Prostate gland (tissue), 2 donors: ENCODE results near the gene CCDC80. TPM values are rescaled to one million over a fixed set of nuclear protein-coding genes. Genes with fewer than 3 reads are reported as not detected.

Experiments
- DNase-seq: peaks from one replicate; pipeline ENCODE4 v3.0.0-alpha.2; 2019; ENCODE audit warnings: low spot score
- H3K27ac ChIP-seq, 2 donors: fragments of 200-600 bp; sonication (generic); 2 replicates each; pipeline ENCODE4 v1.5.1; 2017 to 2019
- H3K27me3 ChIP-seq: fragments of 200-600 bp; sonication (generic); replicated peaks from 2 replicates; pipeline ENCODE4 v1.5.1; 2019; ENCODE audit not compliant: insufficient read depth
- H3K36me3 ChIP-seq, 2 donors: fragments of 200-600 bp; sonication (generic); 1 replicate in 1 of 2; 2 replicates in 1 of 2; pipeline versions ENCODE4 v1.5.1 to v1.8.1; 2017 to 2019
- H3K4me1 ChIP-seq: fragments of 200-600 bp; sonication (generic); replicated peaks from 2 replicates; pipeline ENCODE4 v1.5.1; 2019
- H3K4me3 ChIP-seq, 2 donors: fragments of 200-600 bp; sonication (generic); 2 replicates each; pipeline ENCODE4 v1.5.1; 2017 to 2019
- H3K9me3 ChIP-seq: fragments of 200-600 bp; sonication (generic); 2 replicates; pipeline ENCODE4 v1.5.1; 2017
- CTCF ChIP-seq, 4 experiments: fragments of 200-600 bp in 2 of 4; fragments of 450-650 bp in 2 of 4; sonication (generic) in 2 of 4; IDR thresholded peaks; 1 replicate in 3 of 4; 2 replicates in 1 of 4; pipeline ENCODE4 v1.5.1; 2016 to 2019; ENCODE audit warnings: antibody characterized with exemption in 4 of 4, mild to moderate bottlenecking in 2 of 4, moderate library complexity in 2 of 4
- POLR2A ChIP-seq: fragments of 450-650 bp; IDR thresholded peaks from one replicate; pipeline ENCODE4 v1.6.1; 2016; ENCODE audit warnings: antibody characterized with exemption, mild to moderate bottlenecking
- POLR2AphosphoS5 ChIP-seq: sonication (generic); formaldehyde crosslinking; IDR thresholded peaks from one replicate; pipeline ENCODE4 v1.6.1; 2017; ENCODE audit warnings: antibody characterized with exemption
- WGBS: methylation state at CpG from one replicate; pipeline ENCODE4 v1.1.5; 2018; 5-methylcytosine and 5-hydroxymethylcytosine counted together
- intact Hi-C: fragments of 100-400 bp; cut with DNase I; formaldehyde crosslinking; loops from one replicate; pipeline ENCODE4 v1.14.2; 2022
- total RNA-seq, 2 donors: library from RNA; depleted of rRNA; stranded (reverse); fragments of >200 nt; gene quantifications; one replicate each; pipeline ENCODE4 v1.1.0, GENCODE V29; 2016

Gene CCDC80
- total RNA-seq, 2 donors from 2014 or later: 2.7 to 18.4 TPM

- no peak overlapping the region for H3K4me3 ChIP-seq
- H3K36me3 ChIP-seq: no peaks in the 10 kb centered on the region
- intact Hi-C loops: no loop called here
- H3K9me3 ChIP-seq: no peaks in the 10 kb centered on the region
- no peaks in the 10 kb centered on the region for H3K4me1 ChIP-seq
- H3K27ac ChIP-seq: no peak overlapping the region
- no peak for TF ChIP-seq POLR2A
- TF ChIP-seq CTCF (IDR thresholded peaks at IDR 0.05): no peak
- 86% methylated on average over 3 of the region's 3 CpGs for WGBS
- H3K27me3 ChIP-seq: no peaks in the 10 kb centered on the region
- DNase-seq: no peak
Measured at GRCh38 chr3:112631257-112631656, 9.7 kb downstream of the CCDC80 start.

- Histone ChIP-seq H3K4me3 (no peak overlapping the region), H3K27ac (no peak overlapping the region), H3K36me3 (no peaks in the 10 kb centered on the region), H3K9me3 (no peaks in the 10 kb centered on the region), H3K27me3 (no peaks in the 10 kb centered on the region), H3K4me1 (no peaks in the 10 kb centered on the region)
- intact Hi-C loops: no loop called here
- 30% methylated on average over 7 of the region's 7 CpGs for WGBS
- TF ChIP-seq POLR2AphosphoS5: no peak
- TF ChIP-seq POLR2A: no peak
- TF ChIP-seq CTCF (IDR thresholded peaks at IDR 0.05): no peak
- DNase-seq: no peak
Measured at GRCh38 chr3:112629425-112629824, 11.5 kb downstream of the CCDC80 start.

DNA sequence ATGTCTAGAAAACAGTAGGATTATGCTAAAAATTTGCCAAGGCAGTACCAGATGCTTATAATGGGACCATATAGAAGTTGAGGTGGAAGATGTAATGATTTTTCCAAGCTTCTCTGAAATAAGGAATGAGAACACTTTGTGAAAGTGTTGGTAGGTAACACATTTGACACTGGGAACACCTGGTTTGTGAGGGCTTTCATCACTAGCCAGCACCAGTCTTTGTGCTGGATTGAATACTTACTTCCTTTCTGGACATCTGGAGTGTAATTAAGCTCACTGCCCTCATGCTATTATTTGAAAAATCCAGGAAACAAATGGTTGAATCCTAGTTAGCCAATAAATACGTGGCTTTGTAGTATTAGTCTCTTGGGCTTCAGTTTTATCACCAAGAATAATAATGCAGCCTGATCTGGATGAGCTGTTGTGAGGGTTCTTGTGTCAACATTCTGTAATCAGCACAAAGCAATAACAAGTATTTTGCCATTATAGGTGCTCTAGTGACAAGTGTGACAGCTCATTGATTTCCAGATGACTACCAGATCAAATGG is 12.9 kb downstream of the CCDC80 start:
- no peaks in the 10 kb centered on the region for H3K9me3 ChIP-seq
- no peaks in the 10 kb centered on the region for H3K4me1 ChIP-seq
- DNase-seq: no peak
- H3K36me3 ChIP-seq: no peaks in the 10 kb centered on the region
- intact Hi-C loops: no loop called here
- 30% methylated on average over 1 of the region's 1 CpG for WGBS
- no peak overlapping the region for H3K4me3 ChIP-seq
- no peaks in the 10 kb centered on the region for H3K27me3 ChIP-seq
- TF ChIP-seq CTCF (IDR thresholded peaks at IDR 0.05) (no peak), POLR2A (no peak), POLR2AphosphoS5 (no peak)
- no peak overlapping the region for H3K27ac ChIP-seq

DNA sequence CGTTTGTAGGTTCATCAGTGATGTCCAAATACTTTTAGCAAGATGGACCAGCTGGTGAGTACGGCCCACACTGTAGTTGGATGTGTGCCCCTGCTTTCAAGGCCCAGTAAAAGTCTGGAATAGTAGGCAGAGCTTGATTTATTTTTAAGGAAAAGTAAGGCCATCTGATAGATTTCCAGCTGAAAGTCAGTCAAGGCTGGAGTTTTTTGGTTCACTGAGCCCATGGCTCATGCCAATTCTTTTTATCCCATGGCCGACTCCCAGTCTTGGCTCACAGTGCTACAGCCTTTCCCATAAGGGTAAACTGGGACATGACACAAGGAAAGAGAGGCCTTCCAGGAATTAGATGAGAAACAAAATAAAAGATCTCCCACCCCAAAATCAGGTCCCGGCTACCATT is 13.5 kb downstream of the CCDC80 start:
- H3K27me3 ChIP-seq: no peaks in the 10 kb centered on the region
- no peaks in the 10 kb centered on the region for H3K36me3 ChIP-seq
- no peaks in the 10 kb centered on the region for H3K9me3 ChIP-seq
- no peaks in the 10 kb centered on the region for H3K4me1 ChIP-seq
- TF ChIP-seq POLR2AphosphoS5 (no peak), CTCF (IDR thresholded peaks at IDR 0.05) (no peak), POLR2A (no peak)
- no peak for DNase-seq
- H3K27ac ChIP-seq: no peak overlapping the region
- WGBS: 40% methylated on average over 4 of the region's 4 CpGs
- intact Hi-C loops: no loop called here
- H3K4me3 ChIP-seq: no peak overlapping the region

GRCh38 chr3:112623717-112624116 is 17.2 kb downstream of the CCDC80 start:
- H3K4me1 ChIP-seq: no peaks in the 10 kb centered on the region
- H3K36me3 ChIP-seq: no peaks in the 10 kb centered on the region
- intact Hi-C loops: no loop called here
- TF ChIP-seq CTCF (IDR thresholded peaks at IDR 0.05): no peak
- no peak for TF ChIP-seq POLR2A
- TF ChIP-seq POLR2AphosphoS5: no peak
- no peaks in the 10 kb centered on the region for H3K27me3 ChIP-seq
- H3K4me3 ChIP-seq: no peak overlapping the region
- DNase-seq: no peak
- 96% methylated on average over 1 of the region's 1 CpG for WGBS
- H3K27ac ChIP-seq: no peak overlapping the region
- no peaks in the 10 kb centered on the region for H3K9me3 ChIP-seq
